PC-9 (cell line): ENCODE data around the gene AKAP6. TPM values are rescaled to one million over a fixed set of nuclear protein-coding genes. Genes with fewer than 3 reads are reported as not detected.
"Not testable (repeated sequence)": the region's sequence is repeated elsewhere in the genome, so short reads cannot be mapped to it uniquely, and the experiment has no call there.

ENCODE experiments used
- BruUV-seq: library from RNA; stranded (reverse); fragments of 400-500 nt; replicated peaks from 2 replicates; lab custom pipeline; 2021; lab: Mats Ljungman, UMichigan
- CTCF ChIA-PET: fragments of 300-600 bp; sonication (Branson Sonifier 250); formaldehyde crosslinking; loops from one replicate; lab custom pipeline; 2022; ENCODE audit warnings: antibody characterized with exemption; lab: Charles Lee
- POLR2A ChIA-PET: fragments of 300-600 bp; sonication (Branson Sonifier 250); formaldehyde crosslinking; loops from one replicate; lab custom pipeline; 2022; ENCODE audit warnings: antibody characterized with exemption; ENCODE audit not compliant: unreplicated experiment; lab: Charles Lee
- DNase-seq, 2 experiments: peaks; one replicate each; pipeline versions ENCODE4 v3.0.0 to v3.0.0-alpha.2; 2015 to 2022; ENCODE audit warnings: mixed read lengths in 1 of 2
- H2AFZ ChIP-seq: fragments of 200-600 bp; sonication (generic); 2 replicates; pipeline ENCODE4 v1.8.1; 2017; ENCODE audit warnings: antibody characterized with exemption
- H3F3A ChIP-seq: fragments of 200-600 bp; sonication (generic); 2 replicates; pipeline ENCODE4 v1.8.1; 2017; ENCODE audit warnings: antibody characterized with exemption, mild to moderate bottlenecking, low read depth; ENCODE audit not compliant: insufficient read depth
- H3K27ac ChIP-seq: fragments of 200-600 bp; sonication (generic); 2 replicates; pipeline ENCODE4 v1.6.1; 2016; ENCODE audit warnings: mixed run types
- H3K27me3 ChIP-seq: fragments of 200-600 bp; sonication (generic); 2 replicates; pipeline ENCODE4 v1.6.1; 2016; ENCODE audit warnings: low read depth, mixed run types; ENCODE audit not compliant: insufficient read depth
- H3K36me3 ChIP-seq: fragments of 200-600 bp; sonication (generic); 2 replicates; pipeline ENCODE4 v1.6.1; 2016; ENCODE audit warnings: low read depth, mixed run types
- H3K4me1 ChIP-seq: fragments of 200-600 bp; sonication (generic); replicated peaks from 2 replicates; pipeline ENCODE4 v1.6.1; 2016; ENCODE audit warnings: mixed run types; ENCODE audit not compliant: insufficient read depth
- H3K4me2 ChIP-seq: fragments of 200-600 bp; sonication (generic); 2 replicates; pipeline ENCODE4 v1.6.1; 2017; ENCODE audit warnings: mixed run types
- H3K4me3 ChIP-seq: fragments of 200-600 bp; sonication (generic); 2 replicates; pipeline ENCODE4 v1.6.1; 2016; ENCODE audit warnings: mixed run types
- H3K79me2 ChIP-seq: fragments of 200-600 bp; sonication (generic); 2 replicates; pipeline ENCODE4 v1.6.1; 2017; ENCODE audit warnings: low read depth, mixed run types
- H3K9me2 ChIP-seq: fragments of 200-600 bp; sonication (generic); 2 replicates; pipeline ENCODE4 v1.8.1; 2017; ENCODE audit warnings: mild to moderate bottlenecking; ENCODE audit not compliant: insufficient read depth
- H3K9me3 ChIP-seq: fragments of 200-600 bp; sonication (generic); 2 replicates; pipeline ENCODE4 v1.8.1; 2016; ENCODE audit warnings: low read depth; ENCODE audit not compliant: insufficient read depth
- H4K20me1 ChIP-seq: fragments of 200-600 bp; sonication (generic); 2 replicates; pipeline ENCODE4 v1.8.1; 2017; ENCODE audit not compliant: insufficient read depth
- CTCF ChIP-seq: fragments of 200-600 bp; sonication (generic); conservative IDR thresholded peaks from 2 replicates; pipeline ENCODE4 v1.6.1; 2017; ENCODE audit warnings: mixed run types, antibody characterized with exemption, mild to moderate bottlenecking, moderate library complexity
- EZH2 ChIP-seq: fragments of 200-600 bp; sonication (generic); IDR thresholded peaks from 2 replicates; pipeline ENCODE4 v1.8.0; 2017; ENCODE audit warnings: antibody characterized with exemption, low read depth
- intact Hi-C: fragments of 100-400 bp; cut with micrococcal nuclease; formaldehyde crosslinking; loops from one replicate; pipeline ENCODE4 v1.10.0; 2022; ENCODE audit not compliant: unreplicated experiment
- total RNA-seq: library from RNA; stranded (reverse); gene quantifications from 2 replicates; pipeline ENCODE4 v1.2.3, GENCODE V29; 2021

AKAP6 gene
- total RNA-seq, 1 experiment from 2014 or later: 2.8 TPM

- Histone ChIP-seq H3K4me2 (no peak overlapping the region), H3K27me3 (no peaks in the 10 kb centered on the region), H3K79me2 (no peaks in the 10 kb centered on the region), H3K4me1 (no peaks in the 10 kb centered on the region), H4K20me1 (no peaks in the 10 kb centered on the region), H3F3A (no peaks in the 10 kb centered on the region), H3K36me3 (no peaks in the 10 kb centered on the region), H3K27ac (no peak overlapping the region), H2AFZ (no peak overlapping the region), H3K9me2 (no peaks in the 10 kb centered on the region), H3K4me3 (no peak overlapping the region), H3K9me3 (no peaks in the 10 kb centered on the region)
- ChIA-PET CTCF (no interaction called here), POLR2A (no interaction called here)
- no TSS peak for BruUV-seq
- no peak for DNase-seq
- intact Hi-C loops: loop anchor here (10.0 kb wide), 1 partner anchor 357 kb away; the partner anchor contains the start of gene NPAS3
- TF ChIP-seq CTCF (no peak), EZH2 (no peak)
Observed at GRCh38 chr14:32578181-32578580, 249.1 kb downstream of the AKAP6 start.

- peak overlapping the region; percentile 47; the same call in 1 of the 2 replicates for H3K4me3 ChIP-seq
- H3K9me3 ChIP-seq, H3K79me2 ChIP-seq, H4K20me1 ChIP-seq, DNase-seq, H3K9me2 ChIP-seq, BruUV-seq, POLR2A ChIA-PET, H3K27ac ChIP-seq, CTCF ChIA-PET, H3F3A ChIP-seq, H3K36me3 ChIP-seq, H3K27me3 ChIP-seq, intact Hi-C loops, H3K4me1 ChIP-seq: not testable (repeated sequence)
- H3K4me2 ChIP-seq: peak overlapping the region; percentile 63
- peak overlapping the region; percentile 39; the same call in 1 of the 2 replicates for H2AFZ ChIP-seq
Observed at GRCh38 chr14:32583427-32583826, 254.3 kb downstream of the AKAP6 start.

DNA sequence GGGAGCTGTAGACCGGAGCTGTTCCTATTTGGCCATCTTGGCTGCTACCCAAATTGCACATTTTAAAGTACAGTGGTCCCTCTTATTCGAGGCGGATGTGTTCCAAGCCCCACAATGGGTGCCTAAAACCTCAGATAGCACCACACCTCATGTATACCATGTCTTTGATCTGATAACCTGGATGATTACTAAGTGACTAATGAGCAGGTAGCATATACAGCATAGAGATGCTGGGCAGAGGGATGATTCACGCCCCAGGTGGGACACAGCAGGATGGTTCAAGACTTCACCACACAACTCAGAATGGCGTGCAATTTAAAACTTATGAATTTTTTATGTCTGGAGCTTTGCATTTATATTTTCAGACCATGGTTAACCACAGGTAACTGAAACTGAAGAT, 255.0 kb downstream of the AKAP6 start:
- H3K4me1 ChIP-seq: no peaks in the 10 kb centered on the region
- H3F3A ChIP-seq: no peaks in the 10 kb centered on the region
- no peaks in the 10 kb centered on the region for H3K27me3 ChIP-seq
- no peaks in the 10 kb centered on the region for H3K36me3 ChIP-seq
- H3K4me2 ChIP-seq: peak overlapping the region; percentile 63
- H3K4me3 ChIP-seq: peak overlapping the region; percentile 47; the same call in 1 of the 2 replicates
- H4K20me1 ChIP-seq: no peaks in the 10 kb centered on the region
- no peaks in the 10 kb centered on the region for H3K9me2 ChIP-seq
- TF ChIP-seq CTCF: no peak
- TF ChIP-seq EZH2: no peak
- ChIA-PET POLR2A (no interaction called here), CTCF (no interaction called here)
- H3K79me2 ChIP-seq: no peaks in the 10 kb centered on the region
- BruUV-seq: no TSS peak
- intact Hi-C loops: no loop called here
- no peaks in the 10 kb centered on the region; the same call in 1 of the 2 replicates for H3K9me3 ChIP-seq
- peak in 1 of 2 experiments; percentile 40 for DNase-seq
- no peak overlapping the region for H3K27ac ChIP-seq
- H2AFZ ChIP-seq: peak overlapping the region; percentile 39; the same call in 1 of the 2 replicates

DNA sequence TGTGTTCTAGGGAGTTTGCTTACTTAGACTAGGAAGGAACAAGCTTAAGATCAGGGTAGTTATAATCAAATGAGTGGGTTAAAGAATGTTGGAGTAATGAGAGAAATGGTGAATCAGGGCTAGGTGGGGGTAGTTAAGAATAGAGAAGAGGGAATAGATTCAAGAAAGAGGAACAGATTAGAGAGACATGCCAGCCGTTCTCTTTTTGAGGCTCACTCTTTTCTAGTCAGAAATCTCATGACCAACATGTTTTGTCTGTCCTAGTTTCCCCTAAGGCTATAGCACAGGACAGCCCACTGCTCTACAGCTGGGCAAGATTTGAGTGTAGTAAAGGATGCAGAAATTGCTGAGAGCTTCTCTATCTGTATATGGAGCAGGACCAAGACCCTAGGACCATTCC, 258.4 kb downstream of the AKAP6 start:
- intact Hi-C loops: no loop called here
- H3K27ac ChIP-seq: no peak overlapping the region
- no peaks in the 10 kb centered on the region for H3K27me3 ChIP-seq
- no peaks in the 10 kb centered on the region for H3F3A ChIP-seq
- no peak for DNase-seq
- no peaks in the 10 kb centered on the region; the same call in 1 of the 2 replicates for H3K9me3 ChIP-seq
- POLR2A ChIA-PET: no interaction called here
- TF ChIP-seq CTCF: no peak
- no peak for TF ChIP-seq EZH2
- no peaks in the 10 kb centered on the region for H3K36me3 ChIP-seq
- CTCF ChIA-PET: no interaction called here
- no peak overlapping the region for H3K4me2 ChIP-seq
- H3K4me1 ChIP-seq: no peaks in the 10 kb centered on the region
- H2AFZ ChIP-seq: no peak overlapping the region
- no peak overlapping the region for H3K4me3 ChIP-seq
- H4K20me1 ChIP-seq: no peaks in the 10 kb centered on the region
- no TSS peak for BruUV-seq
- H3K79me2 ChIP-seq: no peaks in the 10 kb centered on the region
- no peaks in the 10 kb centered on the region for H3K9me2 ChIP-seq
